RWPE2 (cell line): ENCODE measurements around the gene TMIE.

Experiments used
- ATAC-seq: fragments of 200-7000 bp; cut with Tn5 transposase; 3 replicates; pipeline ENCODE4 v1.9.1; 2021; ENCODE audit warnings: low read depth
- DNase-seq: peaks from one replicate; pipeline ENCODE4 v3.0.0-alpha.2; 2020; ENCODE audit warnings: low spot score
- H3K27ac ChIP-seq: fragments of 450-650 bp; 2 replicates; pipeline ENCODE4 v1.5.1; 2017; ENCODE audit warnings: mild to moderate bottlenecking; ENCODE audit not compliant: poor library complexity, severe bottlenecking
- H3K27me3 ChIP-seq: fragments of 250-450 bp; sonication (Bioruptor Pico); 2 replicates; pipeline ENCODE4 v1.5.1; 2021; ENCODE audit warnings: mild to moderate bottlenecking, moderate library complexity; ENCODE audit not compliant: insufficient read depth, poor library complexity, severe bottlenecking
- H3K36me3 ChIP-seq: fragments of 250-450 bp; sonication (Bioruptor Pico); 2 replicates; pipeline ENCODE4 v1.5.1; 2020; ENCODE audit warnings: low read depth, mild to moderate bottlenecking, moderate library complexity
- H3K4me1 ChIP-seq: fragments of 250-450 bp; sonication (Bioruptor Pico); 2 replicates; pipeline ENCODE4 v1.5.1; 2021; ENCODE audit warnings: mild to moderate bottlenecking, moderate library complexity; ENCODE audit not compliant: insufficient read depth, poor library complexity, severe bottlenecking
- H3K4me3 ChIP-seq: fragments of 250-450 bp; sonication (Bioruptor Pico); 2 replicates; pipeline ENCODE4 v1.5.1; 2021; ENCODE audit warnings: mild to moderate bottlenecking, moderate library complexity; ENCODE audit not compliant: severe bottlenecking
- H3K9me3 ChIP-seq: fragments of 250-450 bp; sonication (Bioruptor Pico); 2 replicates; pipeline ENCODE4 v1.5.1; 2021; ENCODE audit warnings: mild to moderate bottlenecking, moderate library complexity; ENCODE audit not compliant: severe bottlenecking
- TF ChIP-seq, protein P1 (sequence below): fragments of 450-650 bp; IDR thresholded peaks from one replicate; pipeline ENCODE4 v1.5.1; 2017; ENCODE audit warnings: mild to moderate bottlenecking, moderate library complexity; ENCODE audit not compliant: poor library complexity, severe bottlenecking

TMIE gene

DNA sequence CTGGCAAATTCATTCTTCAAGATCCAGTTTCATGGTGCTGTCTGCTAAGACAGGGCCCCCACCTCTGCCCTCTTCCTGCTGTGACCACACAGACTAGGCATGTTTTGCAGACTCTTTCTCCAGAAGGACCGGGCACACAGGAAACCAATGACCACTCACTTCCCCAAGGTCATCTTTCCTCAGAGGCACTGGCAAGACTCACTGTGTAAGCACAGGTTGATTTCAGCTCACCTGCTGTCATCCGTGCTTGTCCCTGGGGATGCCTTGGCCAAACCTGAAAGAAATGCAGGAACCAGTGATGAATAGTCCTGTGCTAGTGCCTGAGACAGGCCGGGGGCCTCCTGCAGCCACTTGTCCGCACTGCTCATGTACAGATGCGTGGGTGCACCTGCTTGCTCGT lies 41.2 kb upstream of the TMIE start:
- Histone ChIP-seq H3K4me1 (peaks cover 16% of the 10 kb centered on the region), H3K27me3 (no peaks in the 10 kb centered on the region), H3K36me3 (no peaks in the 10 kb centered on the region), H3K27ac (no peak overlapping the region), H3K9me3 (no peaks in the 10 kb centered on the region), H3K4me3 (no peak overlapping the region)
- TF ChIP-seq, protein P1, sequence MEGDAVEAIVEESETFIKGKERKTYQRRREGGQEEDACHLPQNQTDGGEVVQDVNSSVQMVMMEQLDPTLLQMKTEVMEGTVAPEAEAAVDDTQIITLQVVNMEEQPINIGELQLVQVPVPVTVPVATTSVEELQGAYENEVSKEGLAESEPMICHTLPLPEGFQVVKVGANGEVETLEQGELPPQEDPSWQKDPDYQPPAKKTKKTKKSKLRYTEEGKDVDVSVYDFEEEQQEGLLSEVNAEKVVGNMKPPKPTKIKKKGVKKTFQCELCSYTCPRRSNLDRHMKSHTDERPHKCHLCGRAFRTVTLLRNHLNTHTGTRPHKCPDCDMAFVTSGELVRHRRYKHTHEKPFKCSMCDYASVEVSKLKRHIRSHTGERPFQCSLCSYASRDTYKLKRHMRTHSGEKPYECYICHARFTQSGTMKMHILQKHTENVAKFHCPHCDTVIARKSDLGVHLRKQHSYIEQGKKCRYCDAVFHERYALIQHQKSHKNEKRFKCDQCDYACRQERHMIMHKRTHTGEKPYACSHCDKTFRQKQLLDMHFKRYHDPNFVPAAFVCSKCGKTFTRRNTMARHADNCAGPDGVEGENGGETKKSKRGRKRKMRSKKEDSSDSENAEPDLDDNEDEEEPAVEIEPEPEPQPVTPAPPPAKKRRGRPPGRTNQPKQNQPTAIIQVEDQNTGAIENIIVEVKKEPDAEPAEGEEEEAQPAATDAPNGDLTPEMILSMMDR, result no peak
- no peak for DNase-seq
- ATAC-seq, result no peak

DNA sequence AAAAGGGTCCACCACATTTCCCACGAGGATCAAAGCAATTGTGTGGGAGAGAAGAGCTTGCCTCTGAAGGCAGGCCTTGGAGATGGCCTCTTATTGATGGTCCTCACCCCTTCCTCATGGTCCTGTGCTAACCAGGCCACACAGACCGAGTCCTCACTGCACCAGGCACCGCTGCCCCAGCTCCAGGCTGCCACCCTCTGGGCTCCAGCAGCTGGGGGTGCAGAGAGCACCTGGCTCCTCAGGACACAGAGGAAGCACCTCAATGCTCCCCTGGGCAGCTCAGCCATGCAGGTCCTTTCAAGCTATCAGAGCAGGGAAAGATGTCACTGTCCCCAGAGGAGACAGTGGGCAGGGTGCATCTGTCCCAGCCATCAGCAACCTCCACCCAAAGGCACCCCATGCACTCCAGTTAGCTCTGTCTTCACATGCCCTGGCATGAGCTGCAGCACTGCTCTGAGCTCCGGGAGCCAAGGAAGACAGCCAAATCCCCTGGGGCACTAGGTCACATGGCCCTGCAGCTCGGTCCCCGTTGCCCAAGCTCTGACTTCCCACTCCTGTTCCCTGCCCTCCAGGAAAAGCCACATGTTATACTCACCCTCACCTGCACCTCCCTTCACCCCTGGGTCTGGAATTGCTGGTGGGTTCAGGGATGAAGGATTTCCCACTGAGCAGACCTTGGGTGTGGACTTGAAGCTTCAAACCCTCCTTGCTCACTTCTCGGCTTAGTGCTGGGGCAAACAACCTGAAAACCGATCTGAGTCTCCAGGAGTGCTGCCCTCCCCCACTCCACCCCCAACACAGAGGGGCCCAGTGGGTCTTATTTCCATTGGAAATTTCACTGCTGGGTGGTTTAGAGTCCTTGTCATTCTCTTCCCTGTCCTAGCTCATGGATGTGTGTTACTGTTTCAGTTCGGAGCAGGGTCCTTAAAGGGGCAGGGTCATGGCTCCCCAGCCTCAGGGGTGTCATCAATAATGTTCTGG lies 40.4 kb upstream of the TMIE start:
- Histone ChIP-seq H3K36me3 (no peaks in the 10 kb centered on the region), H3K27me3 (no peaks in the 10 kb centered on the region), H3K27ac (no peak overlapping the region), H3K4me3 (no peak overlapping the region), H3K4me1 (peaks cover 16% of the 10 kb centered on the region), H3K9me3 (no peaks in the 10 kb centered on the region)
- TF ChIP-seq, protein P1, result no peak
- DNase-seq (peak; percentile 69), ATAC-seq (peak; percentile 66)

DNA sequence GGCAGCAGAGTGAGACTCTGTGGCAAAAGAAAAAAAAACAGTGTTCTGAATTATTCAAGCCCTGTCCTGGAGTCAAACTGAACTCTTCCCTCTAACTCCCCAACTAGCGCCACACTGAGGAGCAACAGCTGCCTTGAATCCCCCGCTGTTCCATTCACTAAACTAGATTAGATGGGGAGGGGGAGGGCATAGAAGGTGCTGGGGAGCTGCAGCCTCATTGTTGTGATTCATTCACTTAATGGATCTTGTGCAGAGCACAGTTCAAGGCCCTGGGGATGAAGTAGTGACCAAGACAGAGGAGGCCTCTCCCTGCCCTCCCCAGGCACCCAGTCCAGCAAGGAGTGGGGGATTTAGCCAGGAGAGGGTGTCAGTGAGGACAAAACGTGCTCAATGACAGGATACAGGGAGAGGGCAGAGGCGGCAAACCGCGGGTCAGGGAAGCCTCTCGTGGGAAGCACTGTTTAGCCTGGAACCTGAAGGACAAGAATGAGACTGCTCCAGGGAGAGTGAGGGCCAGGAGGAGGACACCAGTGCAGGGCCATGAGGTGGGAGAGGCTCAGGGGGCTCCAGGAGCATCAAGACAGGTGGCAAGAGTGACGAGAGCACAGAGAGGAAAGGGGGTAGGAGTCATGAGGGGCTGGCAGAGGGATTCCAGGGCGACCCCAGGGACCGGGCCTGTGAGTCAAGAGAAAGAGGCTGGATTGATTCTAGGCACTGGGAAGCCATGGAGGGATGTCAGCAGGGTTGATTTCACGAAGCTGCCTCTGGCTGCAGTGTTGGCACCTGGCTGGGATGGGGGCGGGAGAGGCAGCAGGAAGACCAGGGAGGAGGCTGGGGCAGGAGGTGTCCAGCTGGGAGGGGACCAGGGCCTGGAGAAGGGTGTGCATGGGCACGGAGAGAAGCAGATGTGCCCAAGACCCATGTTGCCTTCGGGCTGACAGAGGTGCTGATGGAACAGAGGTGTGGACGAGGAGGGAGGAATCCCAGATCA lies 39.1 kb upstream of the TMIE start:
- H3K27ac ChIP-seq, result no peak overlapping the region
- H3K4me1 ChIP-seq, result peaks cover 16% of the 10 kb centered on the region
- no peak for ATAC-seq
- peak; percentile 55 for DNase-seq
- no peaks in the 10 kb centered on the region for H3K36me3 ChIP-seq
- H3K4me3 ChIP-seq, result no peak overlapping the region
- no peaks in the 10 kb centered on the region for H3K9me3 ChIP-seq
- TF ChIP-seq, protein P1, result no peak
- no peaks in the 10 kb centered on the region for H3K27me3 ChIP-seq

DNA sequence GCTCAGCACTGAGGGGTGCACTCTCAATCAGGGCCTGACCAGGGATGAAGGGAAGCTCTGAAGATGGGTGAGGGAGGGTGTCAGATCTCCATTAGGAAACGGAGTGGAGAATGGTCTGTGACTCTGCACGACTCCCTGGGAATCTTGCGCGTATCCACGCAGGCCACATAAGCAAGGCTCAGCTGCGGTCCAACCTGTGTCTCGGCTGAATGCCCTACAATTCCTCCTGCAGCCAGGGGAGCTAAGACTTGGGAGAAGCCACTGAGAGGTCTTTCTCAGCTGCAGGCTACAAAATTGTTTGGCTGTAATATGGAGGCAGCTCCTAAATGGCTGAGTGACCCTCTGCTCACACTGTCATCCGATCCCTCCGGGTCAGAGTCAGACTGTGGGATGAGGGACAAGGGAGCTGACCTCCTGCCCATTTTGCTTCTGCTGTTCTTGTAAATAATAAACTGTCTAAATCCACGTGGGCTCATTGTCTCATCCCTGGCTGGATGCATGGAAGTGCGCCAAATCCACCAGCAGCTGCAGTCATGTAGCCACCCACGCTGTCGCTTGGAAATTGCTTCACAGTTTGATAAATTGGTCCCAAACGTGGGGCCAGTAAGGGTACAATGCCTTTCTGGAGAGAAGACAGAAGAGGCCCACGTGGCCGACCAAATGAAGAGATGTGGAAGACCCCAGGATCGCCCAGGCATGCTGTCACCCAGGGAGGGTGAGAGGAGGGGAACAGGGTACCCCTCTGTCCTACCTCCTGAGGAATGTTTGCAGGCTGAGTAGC lies 38.2 kb upstream of the TMIE start:
- Histone ChIP-seq H3K27ac (no peak overlapping the region), H3K4me3 (no peak overlapping the region), H3K36me3 (no peaks in the 10 kb centered on the region), H3K4me1 (peaks cover 16% of the 10 kb centered on the region), H3K27me3 (no peaks in the 10 kb centered on the region), H3K9me3 (no peaks in the 10 kb centered on the region)
- TF ChIP-seq, protein P1, result no peak
- ATAC-seq (no peak), DNase-seq (no peak)
